HepG2 (cell line): Measurements from ENCODE around the gene MMP19. TPM values are rescaled to one million over a fixed set of nuclear protein-coding genes. Genes with fewer than 3 reads are reported as not detected.
A peak's percentile ranks its signal among the peaks of the same experiment; 100 is the strongest.

ENCODE experiments used
- BCL6 ChIP-seq: IDR thresholded peaks from 2 replicates; pipeline ENCODE4 v1.6.1; 2016; ENCODE audit warnings: missing genetic modification reagents, missing compliant biosample characterization
- GATAD2A ChIP-seq: IDR thresholded peaks from 2 replicates; pipeline ENCODE4 v1.6.1; 2016
- HNF4A ChIP-seq: sonication (generic); formaldehyde crosslinking; IDR thresholded peaks from 2 replicates; pipeline ENCODE4 v1.4.0; 2020; ENCODE audit warnings: missing genetic modification reagents
- HOXA3 ChIP-seq: sonication (generic); formaldehyde crosslinking; IDR thresholded peaks from 2 replicates; pipeline ENCODE4 v1.5.0; 2020; ENCODE audit warnings: missing genetic modification reagents
- IKZF1 ChIP-seq: fragments of 450-650 bp; IDR thresholded peaks from 2 replicates; pipeline ENCODE4 v1.7.1; 2016
- JDP2 ChIP-seq: sonication (generic); formaldehyde crosslinking; IDR thresholded peaks from 2 replicates; pipeline ENCODE4 v1.8.1; 2022; ENCODE audit warnings: missing genetic modification reagents, borderline replicate concordance
- KDM1A ChIP-seq: IDR thresholded peaks from 2 replicates; pipeline ENCODE4 v1.6.1; 2016; ENCODE audit warnings: missing compliant biosample characterization
- KDM3A ChIP-seq: IDR thresholded peaks from 2 replicates; pipeline ENCODE4 v1.6.1; 2018; ENCODE audit warnings: low read depth, missing compliant biosample characterization
- MAZ ChIP-seq, 2 experiments: sonication (generic) in 1 of 2; formaldehyde crosslinking in 1 of 2; IDR thresholded peaks; 2 replicates each; pipeline versions ENCODE4 v1.5.0 to v1.6.1; 2012 to 2020; ENCODE audit warnings: low read depth in 2 of 2, mild to moderate bottlenecking in 2 of 2, borderline replicate concordance in 1 of 2, improper control_type of control experiment in 1 of 2, low read length in 1 of 2, missing genetic modification reagents in 1 of 2, moderate library complexity in 1 of 2
- MXD4 ChIP-seq: IDR thresholded peaks from 2 replicates; pipeline ENCODE4 v1.6.1; 2016; ENCODE audit warnings: mild to moderate bottlenecking, missing biosample characterization, missing genetic modification reagents
- RNF2 ChIP-seq: fragments of 450-650 bp; conservative IDR thresholded peaks from 2 replicates; pipeline ENCODE4 v1.6.1; 2016; ENCODE audit warnings: low read depth
- SKI ChIP-seq: fragments of 450-650 bp; IDR thresholded peaks from one replicate; pipeline ENCODE4 v1.6.1; 2018; ENCODE audit warnings: mild to moderate bottlenecking; ENCODE audit not compliant: partially characterized antibody
- SRSF4 ChIP-seq: fragments of 200-400 bp; formaldehyde crosslinking; IDR thresholded peaks from one replicate; pipeline ENCODE4 v1.6.1; 2018; ENCODE audit warnings: mild to moderate bottlenecking, low read depth, low read length, moderate library complexity; ENCODE audit not compliant: poor library complexity, severe bottlenecking
- U2AF1 ChIP-seq: fragments of 200-400 bp; formaldehyde crosslinking; optimal IDR thresholded peaks from 2 replicates; pipeline ENCODE3; 2017; ENCODE audit warnings: mild to moderate bottlenecking, low read depth, low read length
- ZBTB3 ChIP-seq: sonication (generic); formaldehyde crosslinking; IDR thresholded peaks from 2 replicates; pipeline ENCODE4 v1.4.0; 2020; ENCODE audit warnings: low read depth, mild to moderate bottlenecking, moderate library complexity, missing genetic modification reagents, borderline replicate concordance
- ZBTB33 ChIP-seq: sonication (generic); formaldehyde crosslinking; IDR thresholded peaks from 2 replicates; pipeline ENCODE4 v1.4.0; 2020; ENCODE audit warnings: missing genetic modification reagents
- ZFX ChIP-seq: sonication (generic); formaldehyde crosslinking; IDR thresholded peaks from 2 replicates; pipeline ENCODE4 v1.4.0; 2020; ENCODE audit warnings: mild to moderate bottlenecking, low read depth, missing genetic modification reagents, moderate library complexity
- ZFYVE20 ChIP-seq: sonication (generic); formaldehyde crosslinking; IDR thresholded peaks from 2 replicates; pipeline ENCODE4 v1.8.0; 2023; ENCODE audit warnings: low read depth, mild to moderate bottlenecking, moderate library complexity, missing genetic modification reagents, borderline replicate concordance
- ZNF256 ChIP-seq: sonication (generic); formaldehyde crosslinking; conservative IDR thresholded peaks from 2 replicates; pipeline ENCODE4 v1.4.0; 2020; ENCODE audit warnings: missing genetic modification reagents
- ZNF512B ChIP-seq: sonication (generic); formaldehyde crosslinking; IDR thresholded peaks from 2 replicates; pipeline ENCODE4 v1.5.1; 2020; ENCODE audit warnings: missing genetic modification reagents, mild to moderate bottlenecking, borderline replicate concordance
- ZNF576 ChIP-seq: sonication (generic); formaldehyde crosslinking; IDR thresholded peaks from 2 replicates; pipeline ENCODE4 v1.4.0; 2020; ENCODE audit warnings: mild to moderate bottlenecking, missing genetic modification reagents
- ZNF615 ChIP-seq: sonication (generic); formaldehyde crosslinking; IDR thresholded peaks from 2 replicates; pipeline ENCODE4 v1.5.0; 2020; ENCODE audit warnings: mild to moderate bottlenecking, missing genetic modification reagents, borderline replicate concordance
- ZNF639 ChIP-seq: conservative IDR thresholded peaks from 2 replicates; pipeline ENCODE4 v1.6.1; 2018; ENCODE audit warnings: missing genetic modification reagents
- ZNF766 ChIP-seq: sonication (generic); formaldehyde crosslinking; IDR thresholded peaks from 2 replicates; pipeline ENCODE4 v1.5.0; 2020; ENCODE audit warnings: missing genetic modification reagents, borderline replicate concordance
- ZSCAN29 ChIP-seq: sonication (generic); formaldehyde crosslinking; conservative IDR thresholded peaks from 2 replicates; pipeline ENCODE4 v1.4.0; 2020; ENCODE audit warnings: mild to moderate bottlenecking, missing genetic modification reagents
- polyA plus RNA-seq, 8 experiments: library from polyadenylated mRNA; depleted of rRNA in 3 of 8; stranded (reverse) in 7 of 8; unstranded in 1 of 8; fragments of >200 nt; fragmentation: Illumina TruSeq in 4 of 8; extraction: Trizol in 4 of 8; gene quantifications; 2 replicates each; pipeline versions ENCODE4 v1.2.1 to v1.2.3, GENCODE V29; 2011 to 2016; ENCODE audit warnings: low read depth in 4 of 8, missing spikeins in 1 of 8, mixed read lengths in 1 of 8; ENCODE audit not compliant: insufficient read depth in 1 of 8
- total RNA-seq, 5 experiments: library from RNA; depleted of rRNA; stranded (reverse); fragments of >200 nt; fragmentation: Illumina TruSeq; extraction: Trizol; gene quantifications; 2 replicates each; pipeline ENCODE4 v1.2.3, GENCODE V29; 2016; ENCODE audit warnings: low read depth in 1 of 5

MMP19 gene
- total and polyA plus RNA-seq, 2 of the 13 experiments (the other 11 are each of a cell fraction or from before 2014, with no cell fraction given) = 0.07 to 0.08 TPM

GRCh38 chr12:55829967-55830600, 12.7 kb downstream of the MMP19 start (continued):
- TF ChIP-seq ZBTB33 (no peak), ZNF766 (no peak), MAZ (IDR thresholded peaks at IDR 0.05; ENCODE audit: borderline replicate concordance, low read depth, low read length) (no peak), MAZ (CRISPR knock-in tag; IDR thresholded peaks at IDR 0.05; ENCODE audit: low read depth) (peak; percentile 56; the same call in 1 of the 2 replicates), HOXA3 (CRISPR knock-in tag) (no peak; the same call in 1 of the 2 replicates), MXD4 (no peak), BCL6 (CRISPR knock-in tag) (no peak), IKZF1 (no peak), ZNF576 (CRISPR knock-in tag) (no peak), ZNF615 (CRISPR knock-in tag) (no peak), U2AF1 (no peak), SRSF4 (no peak), KDM3A (CRISPR knock-in tag) (no peak), RNF2 (no peak), GATAD2A (CRISPR knock-in tag) (no peak), ZFX (CRISPR knock-in tag) (peak; percentile 25), JDP2 (CRISPR knock-in tag) (no peak), ZNF512B (CRISPR knock-in tag) (no peak), ZBTB3 (peak; percentile 87; the same call in 1 of the 2 replicates), ZNF639 (CRISPR knock-in tag) (no peak), ZSCAN29 (CRISPR knock-in tag) (no peak), ZNF256 (CRISPR knock-in tag) (no peak), HNF4A (CRISPR knock-in tag) (no peak), ZFYVE20 (CRISPR knock-in tag) (no peak), SKI (no peak), KDM1A (CRISPR knock-in tag) (no peak)
